Measurements from ENCODE around the gene CABP1. TPM values are rescaled to one million over a fixed set of nuclear protein-coding genes. Genes with fewer than 3 reads are reported as not detected.
A peak's percentile ranks its signal among the peaks of the same experiment; 100 is the strongest.

The CABP1 gene
- total and polyA plus RNA-seq, 2 donors (not counting 3 experiments of a cell fraction or from before 2014, with no cell fraction given): 0.07 to 0.31 TPM

DNA sequence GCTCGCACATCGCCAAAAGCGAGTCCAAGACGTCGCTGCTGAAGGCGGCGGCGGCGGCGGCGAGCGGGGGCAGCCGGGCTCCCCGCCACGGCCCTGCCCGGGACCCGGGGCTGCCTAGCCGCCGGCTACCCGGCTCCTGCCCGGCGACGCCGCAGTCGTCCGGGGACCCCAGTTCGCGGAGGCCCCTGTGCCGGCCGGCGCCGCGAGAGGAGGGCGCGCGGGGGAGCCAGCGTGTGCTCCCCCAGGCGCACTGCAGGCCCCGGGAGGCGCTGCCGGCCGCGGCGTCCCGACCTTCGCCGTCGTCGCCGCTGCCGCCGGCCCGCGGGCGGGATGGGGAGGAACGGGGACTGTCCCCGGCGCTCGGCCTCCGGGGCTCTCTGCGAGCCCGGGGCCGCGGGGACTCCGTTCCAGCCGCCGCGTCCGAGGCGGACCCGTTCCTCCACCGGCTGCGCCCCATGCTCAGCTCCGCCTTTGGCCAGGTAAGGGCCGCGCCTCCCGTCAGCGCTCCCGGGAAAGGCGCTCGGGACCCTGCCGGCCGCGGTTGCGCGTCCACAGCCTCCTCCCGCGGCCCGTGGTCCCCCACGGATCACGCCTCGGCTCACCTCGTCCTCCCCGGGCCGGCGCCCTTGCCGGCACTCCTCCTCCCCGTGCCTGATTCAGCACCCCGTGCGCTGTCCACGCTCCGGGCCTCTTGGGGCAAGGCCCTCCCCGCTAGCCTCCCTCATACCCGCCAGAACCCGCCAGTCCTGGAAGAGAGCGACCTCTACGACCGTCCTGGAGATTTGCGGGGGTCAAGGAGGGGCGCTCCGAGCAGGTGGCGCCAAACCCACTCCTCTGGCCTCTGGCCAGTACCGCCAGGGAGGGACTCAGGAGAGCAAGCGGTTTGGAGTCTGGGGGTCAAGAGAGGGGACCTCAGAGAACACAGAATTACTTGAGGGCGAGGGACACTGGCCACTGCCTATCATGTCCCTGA lies 721 bp downstream of the CABP1 start:
- Histone ChIP-seq H4K20me1 (replicated peaks; ENCODE audit: control insufficient read depth, extremely low read depth, insufficient read depth, low read length) (no peaks in the 10 kb centered on the region), H2AFZ (ENCODE audit: low read depth, low read length) (no peak overlapping the region), H3K27ac (ENCODE audit: insufficient read depth, low read depth, low read length) (no peak overlapping the region), H3K27me3 (ENCODE audit: control insufficient read depth in 2 of 2, insufficient read depth in 2 of 2, low read length in 2 of 2) (peaks cover 46 to 51% of the 10 kb centered on the region in 2 experiments), H3K9me1 (replicated peaks; ENCODE audit: control insufficient read depth, extremely low read depth, insufficient read depth, low read length) (no peaks in the 10 kb centered on the region), H3K4me1 (ENCODE audit: control insufficient read depth, extremely low read depth, insufficient read depth, low read length) (peaks cover 3% of the 10 kb centered on the region), H3K79me2 (ENCODE audit: control insufficient read depth, insufficient read depth, low read length) (no peaks in the 10 kb centered on the region), H3K4me2 (ENCODE audit: insufficient read depth, low read length) (peak overlapping the region; percentile 48), H3K36me3 (ENCODE audit: control insufficient read depth in 2 of 2, extremely low read depth in 1 of 2, insufficient read depth in 2 of 2, low read length in 2 of 2) (no peaks in the 10 kb centered on the region), H3K9ac (replicated peaks; ENCODE audit: extremely low read depth, insufficient read depth, low read length) (no peak overlapping the region), H3K4me3 (replicated peaks in 1 of 3; ENCODE audit: insufficient read depth in 1 of 3, low read depth in 1 of 3, low read length in 3 of 3) (peak overlapping the region in 1 of 3 experiments; percentile 18), H3K9me3 (replicated peaks; ENCODE audit: control insufficient read depth, insufficient read depth, low read length) (no peaks in the 10 kb centered on the region)
- ChIA-PET POLR2A (no interaction called here), CTCF (interaction anchor here (0.6 to 1.5 kb wide), 5 partner anchors 8 to 419 kb away, joined by 3 to 8 read pairs (median 4); no protein-coding TSS in a partner anchor)
- DNase-seq (ENCODE audit: low read depth, low spot score) (peak; percentile 46), FAIRE-seq (no peak)
- TF ChIP-seq EZH2 (IDR thresholded peaks at IDR 0.05; ENCODE audit: borderline replicate concordance, low read depth, low read length, severe bottlenecking) (peak; percentile 93), GATA2 (IDR thresholded peaks at IDR 0.05; ENCODE audit: insufficient read depth, insufficient read length, low read depth, low read length) (no peak)
- BruUV-seq (replicated peaks): no TSS peak
- dilution Hi-C loops (cut with MboI; ENCODE audit: extremely low pct_ligation_motif_present, low sequenced_read_pairs): no loop called here
- intact Hi-C loops (cut with micrococcal nuclease): loop anchor here (10.0 kb wide), 1 partner anchor 454 kb away; no protein-coding TSS in a partner anchor

DNA sequence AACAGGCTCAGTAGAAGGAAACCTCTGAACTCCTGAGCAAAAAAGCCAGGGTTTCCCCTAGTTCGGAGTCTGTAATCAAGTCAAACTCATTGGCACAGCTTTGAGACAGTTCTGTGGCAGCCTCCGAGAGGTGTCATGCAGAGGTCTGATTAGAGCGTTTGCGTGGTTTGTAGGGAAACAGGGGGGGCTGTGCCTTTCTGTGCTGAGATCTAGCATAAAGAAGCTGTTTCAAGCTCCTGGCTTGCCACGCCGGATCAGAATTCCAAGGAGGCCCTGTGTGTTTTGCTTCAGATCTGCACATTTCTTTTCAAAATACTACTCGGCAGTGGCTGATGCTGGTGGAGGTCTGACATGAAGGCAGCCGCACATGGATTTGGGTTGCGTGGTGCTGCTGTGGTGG lies 1.7 kb downstream of the CABP1 start:
- no TSS peak for BruUV-seq (replicated peaks)
- DNase-seq (ENCODE audit: low read depth, low spot score): no peak
- intact Hi-C loops (cut with micrococcal nuclease): loop anchor here (10.0 kb wide), 1 partner anchor 453 kb away; no protein-coding TSS in a partner anchor
- Histone ChIP-seq H2AFZ (ENCODE audit: low read depth, low read length) (no peak overlapping the region), H3K4me3 (replicated peaks in 1 of 3; ENCODE audit: insufficient read depth in 1 of 3, low read depth in 1 of 3, low read length in 3 of 3) (no peak overlapping the region), H3K4me2 (ENCODE audit: insufficient read depth, low read length) (no peak overlapping the region), H3K79me2 (ENCODE audit: control insufficient read depth, insufficient read depth, low read length) (no peaks in the 10 kb centered on the region), H4K20me1 (replicated peaks; ENCODE audit: control insufficient read depth, extremely low read depth, insufficient read depth, low read length) (no peaks in the 10 kb centered on the region), H3K27me3 (ENCODE audit: control insufficient read depth in 2 of 2, insufficient read depth in 2 of 2, low read length in 2 of 2) (peaks cover 48 to 53% of the 10 kb centered on the region in 2 experiments), H3K9me3 (replicated peaks; ENCODE audit: control insufficient read depth, insufficient read depth, low read length) (no peaks in the 10 kb centered on the region), H3K27ac (ENCODE audit: insufficient read depth, low read depth, low read length) (no peak overlapping the region), H3K36me3 (ENCODE audit: control insufficient read depth in 2 of 2, extremely low read depth in 1 of 2, insufficient read depth in 2 of 2, low read length in 2 of 2) (no peaks in the 10 kb centered on the region), H3K9me1 (replicated peaks; ENCODE audit: control insufficient read depth, extremely low read depth, insufficient read depth, low read length) (no peaks in the 10 kb centered on the region), H3K9ac (replicated peaks; ENCODE audit: extremely low read depth, insufficient read depth, low read length) (no peak overlapping the region), H3K4me1 (ENCODE audit: control insufficient read depth, extremely low read depth, insufficient read depth, low read length) (peaks cover 3% of the 10 kb centered on the region)
- CTCF ChIA-PET: interaction anchor here (1.0 to 1.5 kb wide), 2 partner anchors 330 to 332 kb away, joined by 3 read pairs; no protein-coding TSS in a partner anchor
- POLR2A ChIA-PET: no interaction called here
- TF ChIP-seq GATA2 (IDR thresholded peaks at IDR 0.05; ENCODE audit: insufficient read depth, insufficient read length, low read depth, low read length) (no peak), POLR2A (IDR thresholded peaks at IDR 0.05; ENCODE audit: low read depth, low read length) (no peak), JUN (IDR thresholded peaks at IDR 0.05; ENCODE audit: borderline replicate concordance, insufficient read depth, insufficient read length, low read depth) (no peak), EZH2 (IDR thresholded peaks at IDR 0.05; ENCODE audit: borderline replicate concordance, low read depth, low read length, severe bottlenecking) (no peak), MYC (IDR thresholded peaks at IDR 0.05; ENCODE audit: low read depth, low read length) (no peak), FOS (IDR thresholded peaks at IDR 0.05; ENCODE audit: borderline replicate concordance, insufficient read depth, low read length) (no peak), POLR2AphosphoS5 (IDR thresholded peaks at IDR 0.05; ENCODE audit: insufficient read depth, low read depth, low read length) (no peak)
- TF ChIP-seq, protein P1, sequence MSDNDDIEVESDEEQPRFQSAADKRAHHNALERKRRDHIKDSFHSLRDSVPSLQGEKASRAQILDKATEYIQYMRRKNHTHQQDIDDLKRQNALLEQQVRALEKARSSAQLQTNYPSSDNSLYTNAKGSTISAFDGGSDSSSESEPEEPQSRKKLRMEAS (IDR thresholded peaks at IDR 0.05; ENCODE audit: insufficient read depth, insufficient read length): no peak
- TF ChIP-seq, protein P2, sequence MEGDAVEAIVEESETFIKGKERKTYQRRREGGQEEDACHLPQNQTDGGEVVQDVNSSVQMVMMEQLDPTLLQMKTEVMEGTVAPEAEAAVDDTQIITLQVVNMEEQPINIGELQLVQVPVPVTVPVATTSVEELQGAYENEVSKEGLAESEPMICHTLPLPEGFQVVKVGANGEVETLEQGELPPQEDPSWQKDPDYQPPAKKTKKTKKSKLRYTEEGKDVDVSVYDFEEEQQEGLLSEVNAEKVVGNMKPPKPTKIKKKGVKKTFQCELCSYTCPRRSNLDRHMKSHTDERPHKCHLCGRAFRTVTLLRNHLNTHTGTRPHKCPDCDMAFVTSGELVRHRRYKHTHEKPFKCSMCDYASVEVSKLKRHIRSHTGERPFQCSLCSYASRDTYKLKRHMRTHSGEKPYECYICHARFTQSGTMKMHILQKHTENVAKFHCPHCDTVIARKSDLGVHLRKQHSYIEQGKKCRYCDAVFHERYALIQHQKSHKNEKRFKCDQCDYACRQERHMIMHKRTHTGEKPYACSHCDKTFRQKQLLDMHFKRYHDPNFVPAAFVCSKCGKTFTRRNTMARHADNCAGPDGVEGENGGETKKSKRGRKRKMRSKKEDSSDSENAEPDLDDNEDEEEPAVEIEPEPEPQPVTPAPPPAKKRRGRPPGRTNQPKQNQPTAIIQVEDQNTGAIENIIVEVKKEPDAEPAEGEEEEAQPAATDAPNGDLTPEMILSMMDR (IDR thresholded peaks at IDR 0.05; ENCODE audit: extremely low read depth in 1 of 2, insufficient read depth in 1 of 2, low read depth in 1 of 2, low read length in 2 of 2): no peak
- dilution Hi-C loops (cut with MboI; ENCODE audit: extremely low pct_ligation_motif_present, low sequenced_read_pairs): no loop called here
- FAIRE-seq: no peak

All from endothelial cell of umbilical vein (primary cell).